Skin epidermis (tissue), 12 donors: Measurements from ENCODE around the gene DPH3.

Experiments
- H3K27ac ChIP-seq, 21 experiments: fragments of 200-600 bp; sonication (generic) in 11 of 21; one replicate each; pipeline ENCODE4 v1.5.0; 2020; ENCODE audit warnings: mild to moderate bottlenecking in 3 of 21, inconsistent platforms in 2 of 21, moderate library complexity in 2 of 21
- H3K4me3 ChIP-seq, 7 experiments: fragments of 200-600 bp; sonication (generic) in 2 of 7; one replicate each; pipeline ENCODE4 v1.5.0; 2020; ENCODE audit warnings: inconsistent platforms in 2 of 7, mild to moderate bottlenecking in 2 of 7, moderate library complexity in 1 of 7

Gene DPH3

GRCh38 chr3:16240229-16241023 lies 24.3 kb downstream of the DPH3 start:
- H3K27ac ChIP-seq, result peak overlapping the region in 12 of 21 experiments; percentile 1 to 80 (median 28)

GRCh38 chr3:16239780-16240179 lies 25.0 kb downstream of the DPH3 start:
- H3K4me3 ChIP-seq, result no peak overlapping the region
- H3K27ac ChIP-seq, result peak overlapping the region in 9 of 21 experiments; percentile 4 to 70 (median 33)

More at GRCh38 chr3:16240229-16241023, 24.3 kb downstream of the DPH3 start:
- no peak overlapping the region for H3K4me3 ChIP-seq

- Histone ChIP-seq H3K4me3 (no peak overlapping the region), H3K27ac (peak overlapping the region in 7 of 21 experiments; percentile 4 to 70 (median 53))
These were observed 25.5 kb downstream of the DPH3 start for GRCh38 chr3:16239086-16239770.

- Histone ChIP-seq H3K4me3 (no peak overlapping the region), H3K27ac (no peak overlapping the region)
These were observed 27.8 kb downstream of the DPH3 start for GRCh38 chr3:16236856-16237393.

GRCh38 chr3:16236030-16236639 lies 28.6 kb downstream of the DPH3 start:
- H3K27ac ChIP-seq, result no peak overlapping the region

GRCh38 chr3:16234281-16234680 lies 30.5 kb downstream of the DPH3 start:
- no peak overlapping the region for H3K27ac ChIP-seq
- no peak overlapping the region for H3K4me3 ChIP-seq

More at GRCh38 chr3:16236030-16236639, 28.6 kb downstream of the DPH3 start:
- no peak overlapping the region for H3K4me3 ChIP-seq

DNA sequence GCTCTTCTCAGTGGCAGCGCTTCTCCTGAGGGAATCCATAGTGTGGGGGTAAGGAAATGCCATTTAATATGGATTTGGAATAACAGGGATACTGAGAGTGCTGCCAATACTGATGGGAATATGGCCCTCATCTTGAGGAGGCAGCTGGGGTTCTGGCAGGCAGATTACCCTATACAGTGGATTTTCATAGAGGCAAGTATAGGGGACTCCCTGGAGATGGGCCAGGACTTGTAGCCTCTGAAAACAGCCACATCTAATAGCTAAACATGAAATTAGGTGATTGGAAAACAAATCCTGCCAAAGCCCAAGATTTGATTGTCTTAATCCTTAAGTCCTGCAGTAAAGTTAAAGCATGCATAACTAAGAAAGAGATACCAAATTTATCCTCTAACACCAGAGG lies 30.9 kb downstream of the DPH3 start:
- no peak overlapping the region for H3K27ac ChIP-seq
- no peak overlapping the region for H3K4me3 ChIP-seq

DNA sequence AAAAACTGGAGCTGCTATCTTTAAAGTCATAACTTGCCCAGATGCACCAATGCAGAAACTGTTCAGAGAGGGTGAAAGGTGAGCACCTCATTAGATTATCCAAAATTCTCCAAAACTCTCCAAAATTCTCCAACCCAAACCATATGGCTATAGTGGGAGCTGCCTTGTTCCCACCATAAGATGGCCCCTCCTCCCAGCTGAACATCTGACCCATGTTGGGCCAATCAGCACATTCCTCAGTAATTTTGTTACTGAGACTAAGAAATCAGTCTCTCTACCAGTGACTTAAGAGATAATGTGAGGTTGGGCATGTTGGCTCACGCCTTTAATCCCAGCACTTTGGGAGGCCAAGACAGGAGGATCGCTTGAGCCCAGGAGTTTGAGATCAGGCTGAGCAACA lies 32.8 kb downstream of the DPH3 start:
- Histone ChIP-seq H3K4me3 (no peak overlapping the region), H3K27ac (no peak overlapping the region)

- Histone ChIP-seq H3K27ac (no peak overlapping the region), H3K4me3 (no peak overlapping the region)
These were observed 35.1 kb downstream of the DPH3 start for GRCh38 chr3:16229681-16230080.

GRCh38 chr3:16227566-16227965 lies 37.2 kb downstream of the DPH3 start:
- no peak overlapping the region for H3K27ac ChIP-seq

DNA sequence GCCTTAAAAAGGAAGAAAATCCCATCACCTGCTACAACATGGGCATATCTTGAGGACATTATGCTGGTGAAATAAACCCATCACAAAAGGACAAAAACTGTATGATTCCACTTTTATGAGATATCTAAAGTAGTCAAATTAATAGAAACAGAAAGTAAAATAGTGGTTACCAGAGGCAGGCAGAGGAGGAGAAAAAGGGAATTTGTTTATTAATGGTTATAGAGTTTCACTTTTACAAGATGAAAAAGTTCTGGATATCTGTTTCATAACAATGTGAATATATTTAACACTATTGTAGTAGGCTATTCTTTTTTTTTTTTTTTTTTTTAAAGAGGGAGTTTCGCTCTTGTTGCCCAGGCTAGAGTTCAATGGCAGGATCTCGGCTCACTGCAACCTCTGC lies 40.4 kb downstream of the DPH3 start:
- H3K27ac ChIP-seq, result peak overlapping the region in 1 of 21 experiments; percentile 26

More at GRCh38 chr3:16227566-16227965, 37.2 kb downstream of the DPH3 start:
- no peak overlapping the region for H3K4me3 ChIP-seq

GRCh38 chr3:16222547-16222946 lies 42.2 kb downstream of the DPH3 start:
- no peak overlapping the region for H3K4me3 ChIP-seq
- H3K27ac ChIP-seq, result no peak overlapping the region

More for the DNA sequence above, 40.4 kb downstream of the DPH3 start:
- no peak overlapping the region for H3K4me3 ChIP-seq

GRCh38 chr3:16221990-16222389 lies 42.8 kb downstream of the DPH3 start:
- Histone ChIP-seq H3K27ac (no peak overlapping the region), H3K4me3 (no peak overlapping the region)

DNA sequence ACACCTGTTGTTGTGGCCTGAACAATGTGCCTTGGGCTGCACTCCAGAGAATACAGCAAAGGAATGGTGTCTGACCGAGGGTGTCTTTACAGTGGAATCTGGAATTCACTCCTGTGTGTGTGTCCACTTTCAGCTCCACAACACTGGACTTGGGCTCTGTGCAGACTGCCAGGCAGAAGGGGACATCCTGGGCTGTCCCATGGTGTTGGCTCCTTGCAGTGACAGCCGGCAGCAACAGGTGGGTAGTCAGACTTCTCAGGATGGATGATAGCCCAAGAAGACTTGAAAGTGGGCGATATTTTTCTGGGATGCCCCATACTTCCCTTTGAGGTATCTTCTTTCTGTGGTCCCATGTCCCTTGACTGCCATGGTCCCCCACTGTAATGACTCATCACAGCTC lies 45.0 kb downstream of the DPH3 start:
- H3K27ac ChIP-seq, result no peak overlapping the region
- H3K4me3 ChIP-seq, result no peak overlapping the region

DNA sequence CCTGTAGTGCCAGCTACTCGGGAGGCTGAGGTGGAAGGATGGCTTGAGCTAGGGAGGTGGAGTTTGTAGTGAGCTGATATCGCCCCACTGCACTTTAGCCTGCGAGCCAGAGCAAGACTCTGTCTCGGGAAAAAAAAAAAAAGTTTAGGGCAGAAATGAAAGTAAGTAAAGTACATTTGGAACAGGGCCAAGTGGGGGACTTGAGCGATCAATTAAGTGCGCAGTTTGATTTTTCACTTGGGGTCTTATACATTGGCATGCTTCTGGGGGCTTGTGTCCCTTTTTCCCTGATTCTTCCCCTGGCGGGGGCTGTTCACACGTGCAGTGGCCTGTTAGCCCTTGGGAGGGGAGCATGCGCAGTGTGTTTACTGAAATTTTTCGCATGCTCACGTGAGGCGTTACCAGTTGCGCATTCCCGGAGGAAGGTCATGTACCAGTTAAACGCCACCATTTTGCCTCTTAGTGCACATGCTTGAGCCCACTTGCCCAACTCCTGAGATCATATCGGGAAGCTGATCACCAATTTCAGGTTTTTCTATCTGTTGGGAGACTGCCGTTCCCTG lies 48.3 kb downstream of the DPH3 start:
- Histone ChIP-seq H3K4me3 (no peak overlapping the region), H3K27ac (no peak overlapping the region)

- H3K4me3 ChIP-seq, result no peak overlapping the region
- no peak overlapping the region for H3K27ac ChIP-seq
These were observed 50.4 kb downstream of the DPH3 start for GRCh38 chr3:16214366-16214765.

DNA sequence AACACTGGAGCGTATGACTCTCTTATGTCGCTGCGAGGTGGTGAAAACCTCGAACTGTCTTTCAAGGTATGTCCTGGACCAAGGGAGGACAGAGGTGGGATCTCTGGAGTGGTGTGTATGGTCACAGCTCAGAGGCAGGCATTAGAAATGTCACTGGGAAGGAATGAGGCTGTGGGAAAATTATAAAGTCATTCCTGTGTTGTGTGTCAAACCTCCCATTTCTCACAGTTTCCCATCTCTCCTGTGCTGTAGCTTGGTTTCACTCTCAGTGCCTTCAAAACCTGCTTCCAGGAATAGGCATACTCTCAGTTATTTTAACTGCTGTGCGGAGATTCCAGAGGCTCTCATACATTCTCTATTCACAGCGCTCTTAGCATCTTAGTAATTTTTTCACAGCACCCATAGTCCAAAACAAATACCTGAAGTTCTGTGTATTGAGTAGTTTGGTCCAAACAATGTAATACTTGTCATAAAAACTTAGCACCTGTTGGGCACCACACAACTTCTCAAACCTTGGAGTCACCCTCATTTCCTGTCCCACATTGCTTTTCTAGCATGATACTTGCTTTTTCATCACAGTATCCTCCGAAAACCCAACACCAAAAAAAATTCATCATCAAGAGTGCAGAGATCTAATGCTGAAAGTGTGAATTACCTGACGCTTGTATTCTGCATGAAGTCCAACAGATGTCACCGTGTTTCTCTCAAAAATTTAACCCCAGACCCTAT lies 53.4 kb downstream of the DPH3 start:
- no peak overlapping the region for H3K27ac ChIP-seq
- no peak overlapping the region for H3K4me3 ChIP-seq
